ENCODE measurements around the gene FBXL7.

GRCh38 chr5:15864536-15865215, 364.7 kb downstream of the FBXL7 start:
- no peak for TF ChIP-seq KDM4A (IDR thresholded peaks at IDR 0.05; ENCODE audit: low read depth, low read length, severe bottlenecking)
- TF ChIP-seq EZH2 (IDR thresholded peaks at IDR 0.05; ENCODE audit: low read depth, low read length, severe bottlenecking), result no peak
- TF ChIP-seq CTCF (IDR thresholded peaks at IDR 0.05; ENCODE audit: control extremely low read depth in 1 of 3, insufficient read depth in 1 of 3, low read depth in 1 of 3, low read length in 3 of 3), result no peak
- TF ChIP-seq SUZ12 (IDR thresholded peaks at IDR 0.05; ENCODE audit: low read length), result no peak
- TF ChIP-seq SAP30 (IDR thresholded peaks at IDR 0.05; ENCODE audit: insufficient read depth, insufficient replicate concordance, low read length), result no peak
- no peak for TF ChIP-seq RAD21 (IDR thresholded peaks at IDR 0.05 in 1 of 2, conservative IDR thresholded peaks at IDR 0.05 in 1 of 2; ENCODE audit: low read depth in 2 of 2, low read length in 2 of 2)
- no peak for TF ChIP-seq CREB1 (IDR thresholded peaks at IDR 0.05)
- no peak for TF ChIP-seq TAF1 (IDR thresholded peaks at IDR 0.05; ENCODE audit: low read depth, low read length)
- TF ChIP-seq RFX5 (IDR thresholded peaks at IDR 0.05; ENCODE audit: borderline replicate concordance, low read depth, low read length), result no peak
- TF ChIP-seq POLR2A (IDR thresholded peaks at IDR 0.05; ENCODE audit: control extremely low read depth in 1 of 2, low read depth in 2 of 2, low read length in 2 of 2), result no peak
- no peak for TF ChIP-seq NRF1 (IDR thresholded peaks at IDR 0.05; ENCODE audit: low read depth, low read length)
- no peak for TF ChIP-seq GABPA (IDR thresholded peaks at IDR 0.05; ENCODE audit: borderline replicate concordance, insufficient read depth, low read length)
- no peak for TF ChIP-seq EGR1 (IDR thresholded peaks at IDR 0.05; ENCODE audit: borderline replicate concordance, low read depth, low read length)
- no peak for TF ChIP-seq POLR2AphosphoS5 (IDR thresholded peaks at IDR 0.05; ENCODE audit: low read depth, low read length)

All from H1 (cell line).